Osteoblast (primary cell): ENCODE results near the gene OPCML. TPM values are rescaled to one million over a fixed set of nuclear protein-coding genes. Genes with fewer than 3 reads are reported as not detected.
A peak's percentile ranks its signal among the peaks of the same experiment; 100 is the strongest.

Source experiments
- DNase-seq: peaks from one replicate; pipeline ENCODE4 v3.0.0; 2011; ENCODE audit warnings: low spot score, mixed read lengths; ENCODE audit not compliant: insufficient read length; ENCODE audit errors: missing footprints
- H2AFZ ChIP-seq: 2 replicates; pipeline ENCODE4 v1.6.0; 2011; ENCODE audit warnings: mild to moderate bottlenecking, low read length
- H3K27ac ChIP-seq: 2 replicates; pipeline ENCODE4 v1.5.1; 2011; ENCODE audit warnings: mild to moderate bottlenecking, low read depth, low read length, moderate library complexity
- H3K27me3 ChIP-seq: 2 replicates; pipeline ENCODE4 v1.6.0; 2012; ENCODE audit warnings: mild to moderate bottlenecking, control low read depth, inconsistent platforms, low read length, moderate library complexity; ENCODE audit not compliant: insufficient read depth
- H3K36me3 ChIP-seq: 2 replicates; pipeline ENCODE4 v1.5.1; 2011; ENCODE audit warnings: mild to moderate bottlenecking, low read length, control low read depth, moderate library complexity; ENCODE audit not compliant: insufficient read depth
- H3K4me1 ChIP-seq: 2 replicates; pipeline ENCODE4 v1.5.1; 2011; ENCODE audit warnings: mild to moderate bottlenecking, low read length, control low read depth, moderate library complexity; ENCODE audit not compliant: insufficient read depth
- H3K4me2 ChIP-seq: 2 replicates; pipeline ENCODE4 v1.6.0; 2011; ENCODE audit warnings: mild to moderate bottlenecking, low read length; ENCODE audit not compliant: insufficient read depth
- H3K4me3 ChIP-seq: fragments of 200-600 bp; sonication (generic); 3 replicates; pipeline ENCODE4 v1.5.1; 2012; ENCODE audit warnings: mild to moderate bottlenecking, low read length, inconsistent platforms; ENCODE audit not compliant: insufficient read depth
- H3K79me2 ChIP-seq: 2 replicates; pipeline ENCODE4 v1.6.0; 2012; ENCODE audit warnings: mild to moderate bottlenecking, low read length, control low read depth, inconsistent platforms; ENCODE audit not compliant: insufficient read depth
- H3K9me3 ChIP-seq: 2 replicates; pipeline ENCODE4 v1.5.1; 2011; ENCODE audit warnings: low read depth, low read length, control low read depth
- H4K20me1 ChIP-seq: 2 replicates; pipeline ENCODE4 v1.6.0; 2012; ENCODE audit warnings: mild to moderate bottlenecking, low read length, control low read depth; ENCODE audit not compliant: insufficient read depth
- CTCF ChIP-seq: IDR thresholded peaks from 2 replicates; pipeline ENCODE4 v1.5.1; 2011; ENCODE audit warnings: mild to moderate bottlenecking, low read depth, low read length, moderate library complexity; ENCODE audit errors: extremely low read depth
- total RNA-seq: library from RNA; depleted of rRNA; stranded (reverse); fragments of >200 nt; gene quantifications from 2 replicates; pipeline ENCODE4 v1.2.3, GENCODE V29; 2012

Gene OPCML
- total RNA-seq, 1 donor, result 0.36 TPM

- no peak overlapping the region for H3K4me3 ChIP-seq
- no peak overlapping the region for H2AFZ ChIP-seq
- DNase-seq, result no peak
- H4K20me1 ChIP-seq, result no peaks in the 10 kb centered on the region
- no peaks in the 10 kb centered on the region for H3K36me3 ChIP-seq
- no peak overlapping the region for H3K27ac ChIP-seq
- H3K4me2 ChIP-seq, result no peak overlapping the region
- TF ChIP-seq CTCF, result no peak
- H3K79me2 ChIP-seq, result no peaks in the 10 kb centered on the region
- H3K9me3 ChIP-seq, result no peaks in the 10 kb centered on the region
- peaks cover 9% of the 10 kb centered on the region for H3K27me3 ChIP-seq
- no peaks in the 10 kb centered on the region for H3K4me1 ChIP-seq
Observed at GRCh38 chr11:133070021-133070713, 462.1 kb downstream of the OPCML start.

GRCh38 chr11:133065847-133066485 lies 466.3 kb downstream of the OPCML start:
- no peak for TF ChIP-seq CTCF
- Histone ChIP-seq H3K9me3 (no peaks in the 10 kb centered on the region), H3K4me1 (no peaks in the 10 kb centered on the region), H2AFZ (no peak overlapping the region), H4K20me1 (no peaks in the 10 kb centered on the region), H3K27ac (no peak overlapping the region), H3K79me2 (no peaks in the 10 kb centered on the region), H3K27me3 (peaks cover 7% of the 10 kb centered on the region), H3K4me3 (no peak overlapping the region), H3K4me2 (no peak overlapping the region), H3K36me3 (no peaks in the 10 kb centered on the region)
- no peak for DNase-seq

GRCh38 chr11:133064961-133065360 lies 467.3 kb downstream of the OPCML start:
- H3K27me3 ChIP-seq, result peaks cover 7% of the 10 kb centered on the region
- no peak overlapping the region for H3K27ac ChIP-seq
- TF ChIP-seq CTCF, result no peak
- H3K36me3 ChIP-seq, result no peaks in the 10 kb centered on the region
- H4K20me1 ChIP-seq, result no peaks in the 10 kb centered on the region
- no peak for DNase-seq
- no peaks in the 10 kb centered on the region for H3K9me3 ChIP-seq
- H3K4me1 ChIP-seq, result no peaks in the 10 kb centered on the region
- H3K4me2 ChIP-seq, result peak overlapping the region; percentile 91
- peak overlapping the region; percentile 81 for H3K4me3 ChIP-seq
- no peaks in the 10 kb centered on the region for H3K79me2 ChIP-seq
- H2AFZ ChIP-seq, result peak overlapping the region; percentile 98

GRCh38 chr11:133064152-133064877 lies 468.0 kb downstream of the OPCML start:
- TF ChIP-seq CTCF, result peak; percentile 63
- Histone ChIP-seq H4K20me1 (no peaks in the 10 kb centered on the region), H3K27me3 (peaks cover 4% of the 10 kb centered on the region), H3K4me1 (no peaks in the 10 kb centered on the region), H3K4me2 (peak overlapping the region; percentile 91), H3K36me3 (no peaks in the 10 kb centered on the region), H2AFZ (peak overlapping the region; percentile 98), H3K79me2 (no peaks in the 10 kb centered on the region), H3K27ac (peak overlapping the region; percentile 53), H3K9me3 (no peaks in the 10 kb centered on the region), H3K4me3 (peak overlapping the region; percentile 81)
- DNase-seq, result peak; percentile 91
